Left cardiac atrium (tissue), 2 donors: ENCODE results near the gene CHKB. TPM values are rescaled to one million over a fixed set of nuclear protein-coding genes. Genes with fewer than 3 reads are reported as not detected.

Experiments used
- total RNA-seq, 2 donors: library from RNA; stranded (reverse); fragmentation: NEBNext Ultra II Directional; extraction: Animal tissue kit (Norgen Biotek cat#: 25700); gene quantifications; one replicate each; pipeline ENCODE4 v1.2.1, GENCODE V29; 2021
- donor health status: DM: no; HTN: yes; CAD: no; lungs with severe emphysema.
- donor health status: DM: yes; HTN: yes; CAD: no.

Gene CHKB
- total RNA-seq, 2 donors from 2014 or later: 31.6 to 35.3 TPM

Other genes starting within 250 kb of the CHKB start
- gene PPP6R2, start 239.5 kb downstream of the CHKB start, total RNA-seq: 10 to 100 TPM; 40.6 to 46.2 TPM
- gene SBF1, start 107.8 kb downstream of the CHKB start, total RNA-seq: 10 to 100 TPM; 44.9 to 54.4 TPM
- under 1 TPM; 0.15 to 0.52 TPM for gene ADM2, start 101.3 kb downstream of the CHKB start, total RNA-seq
- not detected for gene MIOX, start 96.0 kb downstream of the CHKB start, total RNA-seq
- 10 to 100 TPM; 35.4 to 37.6 TPM for gene LMF2, start 75.1 kb downstream of the CHKB start, total RNA-seq
- gene NCAPH2, start 74.6 kb downstream of the CHKB start, total RNA-seq: 10 to 100 TPM; 29.8 to 32.7 TPM
- gene SCO2, start 57.3 kb downstream of the CHKB start, total RNA-seq: 1 to 10 TPM in 1 of 2 donors, not detected in 1; 1.3 TPM
- 10 to 100 TPM; 27.9 to 67.1 TPM for gene TYMP, start 52.8 kb downstream of the CHKB start, total RNA-seq
- under 1 TPM in 1 of 2 donors, not detected in 1; 0.15 TPM for gene KLHDC7B, start 37.0 kb downstream of the CHKB start, total RNA-seq
- not detected for gene SYCE3, start 19.9 kb downstream of the CHKB start, total RNA-seq
- gene CPT1B, start 4.4 kb downstream of the CHKB start, total RNA-seq: 100 to 1,000 TPM; 201 to 269 TPM
- gene MAPK8IP2, start 17.9 kb upstream of the CHKB start, total RNA-seq: 1 to 10 TPM in 1 of 2 donors, under 1 TPM in 1; 0.42 to 1.1 TPM
- 10 to 100 TPM; 27.0 to 32.5 TPM for gene ARSA, start 45.3 kb upstream of the CHKB start, total RNA-seq
- 10 to 100 TPM; 19.5 to 34.1 TPM for gene SHANK3, start 90.0 kb upstream of the CHKB start, total RNA-seq
- 1 to 10 TPM in 1 of 2 donors, not detected in 1; 1.5 TPM for gene ACR, start 155.4 kb upstream of the CHKB start, total RNA-seq
- gene RABL2B, start 200.8 kb upstream of the CHKB start, total RNA-seq: 10 to 100 TPM; 10.2 to 11.0 TPM